HCT116 (cell line): ENCODE data around the gene AHCTF1. TPM values are rescaled to one million over a fixed set of nuclear protein-coding genes. Genes with fewer than 3 reads are reported as not detected.

Source experiments
- ATAC-seq: fragments of 200-7000 bp; cut with Tn5 transposase; 2 replicates; pipeline ENCODE4 v1.9.1; 2020; ENCODE audit warnings: mild to moderate bottlenecking, moderate library complexity
- BruUV-seq: library from RNA; stranded (reverse); fragments of 400-500 nt; replicated peaks from 2 replicates; lab custom pipeline; 2021; lab: Mats Ljungman, UMichigan
- CTCF ChIA-PET: fragments of 300-600 bp; sonication (Branson Sonifier 250); formaldehyde crosslinking; loops from one replicate; lab custom pipeline; 2021; ENCODE audit warnings: antibody characterized with exemption; lab: Charles Lee
- POLR2A ChIA-PET: fragments of 300-600, 350-600 bp; sonication (Branson Sonifier 250); formaldehyde crosslinking; loops from one replicate; lab custom pipeline; 2021; ENCODE audit warnings: antibody characterized with exemption; lab: Charles Lee
- RAD21 ChIA-PET, 2 experiments: fragments of 300-600 bp; sonication (Branson Sonifier 250); formaldehyde crosslinking; loops; one replicate each; lab custom pipeline; 2023; ENCODE audit warnings: low total read pairs in 2 of 2; ENCODE audit not compliant: uncharacterized antibody in 2 of 2, unreplicated experiment in 2 of 2, low non-redundant PET in 1 of 2; lab: Charles Lee
- DNase-seq: peaks from one replicate; pipeline ENCODE4 v3.0.0-alpha.2; 2010; ENCODE audit warnings: low read depth, low spot score
- H2AFZ ChIP-seq: fragments of 200-600 bp; shearing (Covaris generic), sonication (generic); 2 replicates; pipeline ENCODE4 v1.6.1; 2017; ENCODE audit warnings: low read depth, mixed run types, mixed read lengths, antibody characterized with exemption, low read length; ENCODE audit not compliant: poor library complexity, severe bottlenecking
- H3K27ac ChIP-seq: 2 replicates; pipeline ENCODE4 v1.5.1; 2012; ENCODE audit warnings: low read depth, low read length
- H3K27me3 ChIP-seq: fragments of 200-600 bp; sonication (generic); 2 replicates; pipeline ENCODE4 v1.6.1; 2016; ENCODE audit warnings: mixed run types, low read length, mixed read lengths; ENCODE audit not compliant: insufficient read depth
- H3K36me3 ChIP-seq, 2 experiments: fragments of 200-500 bp in 1 of 2; fragments of 200-600 bp in 1 of 2; sonication (Bioruptor generic) in 1 of 2; sonication (generic) in 1 of 2; 2 replicates each; pipeline versions ENCODE4 v1.5.1 to v1.6.1; 2014 to 2016; ENCODE audit warnings: low read length in 2 of 2, inconsistent platforms in 1 of 2, mixed read lengths in 1 of 2, mixed run types in 1 of 2; ENCODE audit not compliant: insufficient read depth in 2 of 2, control insufficient read depth in 1 of 2
- H3K4me1 ChIP-seq, 2 experiments: fragments of 200-600 bp in 1 of 2; sonication (generic) in 1 of 2; 2 replicates each; pipeline versions ENCODE4 v1.5.1 to v1.6.1; 2012 to 2017; ENCODE audit warnings: low read length in 2 of 2, inconsistent platforms in 1 of 2, mild to moderate bottlenecking in 1 of 2, mixed read lengths in 1 of 2, mixed run types in 1 of 2, moderate library complexity in 1 of 2; ENCODE audit not compliant: insufficient read depth in 2 of 2, control insufficient read depth in 1 of 2
- H3K4me2 ChIP-seq: fragments of 200-600 bp; sonication (generic); 2 replicates; pipeline ENCODE4 v1.6.1; 2017; ENCODE audit warnings: mixed run types, low read length, mixed read lengths
- H3K4me3 ChIP-seq, 2 experiments: fragments of 200-600 bp in 1 of 2; sonication (generic) in 1 of 2; replicated peaks in 1 of 2; 2 replicates each; pipeline ENCODE4 v1.5.1; 2011 to 2016; ENCODE audit warnings: low read length in 2 of 2, control low read depth in 1 of 2, low read depth in 1 of 2, mild to moderate bottlenecking in 1 of 2, mixed read lengths in 1 of 2, mixed run types in 1 of 2
- H3K79me2 ChIP-seq: fragments of 200-600 bp; sonication (generic); 2 replicates; pipeline ENCODE4 v1.6.1; 2017; ENCODE audit warnings: mild to moderate bottlenecking, mixed run types, low read length, moderate library complexity, mixed read lengths; ENCODE audit not compliant: insufficient read depth
- H3K9ac ChIP-seq: fragments of 200-600 bp; sonication (generic); 2 replicates; pipeline ENCODE4 v1.6.1; 2016; ENCODE audit warnings: low read length, mixed read lengths
- H3K9me2 ChIP-seq: fragments of 200-600 bp; sonication (generic), shearing (Covaris generic); 2 replicates; pipeline ENCODE4 v1.6.1; 2017; ENCODE audit warnings: mixed run types, mild to moderate bottlenecking, moderate library complexity; ENCODE audit not compliant: insufficient read depth
- H3K9me3 ChIP-seq, 2 experiments: fragments of 200-500 bp in 1 of 2; fragments of 200-600 bp in 1 of 2; sonication (Bioruptor generic) in 1 of 2; sonication (generic) in 1 of 2; 2 replicates each; pipeline ENCODE4 v1.6.1; 2014 to 2017; ENCODE audit warnings: low read length in 2 of 2, mixed read lengths in 2 of 2, inconsistent platforms in 1 of 2, low read depth in 1 of 2, mild to moderate bottlenecking in 1 of 2, mixed run types in 1 of 2, moderate library complexity in 1 of 2; ENCODE audit not compliant: control insufficient read depth in 1 of 2, insufficient read depth in 1 of 2
- H4K20me1 ChIP-seq: fragments of 200-600 bp; sonication (generic), shearing (Covaris generic); 2 replicates; pipeline ENCODE4 v1.6.1; 2017; ENCODE audit warnings: mixed run types, mild to moderate bottlenecking, moderate library complexity; ENCODE audit not compliant: insufficient read depth
- ATF3 ChIP-seq: IDR thresholded peaks from 2 replicates; pipeline ENCODE4 v1.6.1; 2012
- CBX3 ChIP-seq: IDR thresholded peaks from 2 replicates; pipeline ENCODE4 v1.6.1; 2012; ENCODE audit warnings: low read depth
- CEBPB ChIP-seq: IDR thresholded peaks from 2 replicates; pipeline ENCODE4 v1.6.1; 2012; ENCODE audit warnings: low read depth
- EGR1 ChIP-seq: IDR thresholded peaks from 2 replicates; pipeline ENCODE4 v1.6.1; 2012; ENCODE audit warnings: low read depth
- ELF1 ChIP-seq: IDR thresholded peaks from 2 replicates; pipeline ENCODE4 v1.6.1; 2012; ENCODE audit warnings: low read depth, borderline replicate concordance
- EZH2 ChIP-seq: fragments of 200-600 bp; sonication (generic); IDR thresholded peaks from 2 replicates; pipeline ENCODE4 v1.6.1; 2017; ENCODE audit warnings: antibody characterized with exemption, mixed run types
- EZH2phosphoT487 ChIP-seq: fragments of 200-600 bp; IDR thresholded peaks from 2 replicates; pipeline ENCODE4 v1.6.1; 2018; ENCODE audit warnings: antibody characterized with exemption, borderline replicate concordance
- FOSL1 ChIP-seq: IDR thresholded peaks from 2 replicates; pipeline ENCODE4 v1.6.1; 2012; ENCODE audit warnings: low read depth
- JUND ChIP-seq: IDR thresholded peaks from 2 replicates; pipeline ENCODE4 v1.6.1; 2012
- MAX ChIP-seq: IDR thresholded peaks from 2 replicates; pipeline ENCODE4 v1.6.1; 2012
- POLR2A ChIP-seq: IDR thresholded peaks from 2 replicates; pipeline ENCODE4 v1.7.0; 2011; ENCODE audit warnings: borderline replicate concordance; ENCODE audit not compliant: insufficient read depth, insufficient read length; ENCODE audit errors: extremely low read depth
- POLR2AphosphoS5 ChIP-seq: IDR thresholded peaks from 2 replicates; pipeline ENCODE4 v1.6.1; 2011; ENCODE audit warnings: mild to moderate bottlenecking, low read depth, low read length, moderate library complexity
- RAD21 ChIP-seq: IDR thresholded peaks from 2 replicates; pipeline ENCODE4 v1.6.1; 2012; ENCODE audit warnings: low read depth, mild to moderate bottlenecking
- SP1 ChIP-seq: IDR thresholded peaks from 2 replicates; pipeline ENCODE4 v1.6.1; 2012; ENCODE audit warnings: low read depth
- YY1 ChIP-seq: IDR thresholded peaks from 2 replicates; pipeline ENCODE4 v1.6.1; 2011; ENCODE audit warnings: low read length, low read depth, moderate library complexity, mild to moderate bottlenecking; ENCODE audit not compliant: insufficient replicate concordance; ENCODE audit errors: extremely low read depth
- ZBTB33 ChIP-seq: IDR thresholded peaks from 2 replicates; pipeline ENCODE4 v1.6.1; 2011; ENCODE audit warnings: mild to moderate bottlenecking, low read length, moderate library complexity; ENCODE audit not compliant: insufficient replicate concordance; ENCODE audit errors: extremely low read depth
- ZFX ChIP-seq: fragments of 450-650 bp; IDR thresholded peaks from 2 replicates; pipeline ENCODE4 v1.6.1; 2017
- ZNF274 ChIP-seq: fragments of 200-500 bp; sonication (Bioruptor generic); IDR thresholded peaks from 2 replicates; pipeline ENCODE4 v1.6.1; 2014; ENCODE audit warnings: mild to moderate bottlenecking, low read depth, low read length, inconsistent platforms
- intact Hi-C: fragments of 100-400 bp; cut with micrococcal nuclease; formaldehyde crosslinking; loops from 2 replicates; pipeline ENCODE4 v1.10.0; 2022
- total RNA-seq: library from RNA; stranded (reverse); gene quantifications from one replicate; pipeline ENCODE4 v1.2.1, GENCODE V29; 2021; ENCODE audit not compliant: unreplicated experiment
- TF ChIP-seq, protein P1 (sequence below): IDR thresholded peaks from 2 replicates; pipeline ENCODE4 v1.6.1; 2012; ENCODE audit warnings: low read depth
- TF ChIP-seq, protein P2 (sequence below), 3 experiments: fragments of 200-600 bp in 1 of 3; sonication (generic) in 1 of 3; IDR thresholded peaks in 2 of 3; conservative IDR thresholded peaks in 1 of 3; 2 replicates each; pipeline ENCODE4 v1.5.1; 2012 to 2017; ENCODE audit warnings: low read depth in 2 of 3, low read length in 2 of 3, antibody characterized with exemption in 1 of 3, borderline replicate concordance in 1 of 3, control low read depth in 1 of 3, mild to moderate bottlenecking in 1 of 3, mixed read lengths in 1 of 3, mixed run types in 1 of 3, moderate library complexity in 1 of 3; ENCODE audit not compliant: insufficient read depth in 1 of 3

Gene AHCTF1
- total RNA-seq, 1 experiment from 2014 or later = 56.2 TPM

DNA sequence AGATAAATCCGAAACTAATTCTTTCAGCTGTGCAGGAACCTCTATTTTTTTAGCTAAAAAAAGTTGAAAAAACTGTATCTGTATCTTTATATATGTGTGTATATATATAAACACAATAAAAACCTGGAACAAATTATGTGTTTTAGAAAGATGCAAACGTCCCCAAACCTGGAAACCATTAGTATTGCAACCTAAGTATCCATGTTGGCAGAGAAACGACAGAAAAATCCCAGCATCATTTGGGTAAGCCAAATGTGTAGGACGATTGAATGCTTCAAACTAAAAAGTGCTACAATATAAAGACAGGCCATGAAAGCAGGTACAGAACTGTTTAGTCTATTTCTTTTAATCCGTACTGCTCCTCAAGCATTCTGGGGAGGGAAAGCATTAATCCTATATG lies 87.9 kb downstream of the AHCTF1 start:
- Histone ChIP-seq H3K9me3 (no peaks in the 10 kb centered on the region), H3K36me3 (peaks cover 32 to 54% of the 10 kb centered on the region in 2 experiments), H3K9ac (no peak overlapping the region), H3K4me2 (no peak overlapping the region), H4K20me1 (0 out of 2 replicates have a peak, but pooled peaks cover 8% of the 10 kb centered on the region), H3K4me1 (no peaks in the 10 kb centered on the region), H3K79me2 (peaks cover 46% of the 10 kb centered on the region), H3K9me2 (no peaks in the 10 kb centered on the region), H3K4me3 (no peak overlapping the region), H3K27me3 (no peaks in the 10 kb centered on the region), H3K27ac (no peak overlapping the region), H2AFZ (no peak overlapping the region)
- ChIA-PET CTCF (no interaction called here), POLR2A (no interaction called here), RAD21 (no interaction called here)
- DNase-seq (no peak), ATAC-seq (no peak)
- TF ChIP-seq, protein P1, sequence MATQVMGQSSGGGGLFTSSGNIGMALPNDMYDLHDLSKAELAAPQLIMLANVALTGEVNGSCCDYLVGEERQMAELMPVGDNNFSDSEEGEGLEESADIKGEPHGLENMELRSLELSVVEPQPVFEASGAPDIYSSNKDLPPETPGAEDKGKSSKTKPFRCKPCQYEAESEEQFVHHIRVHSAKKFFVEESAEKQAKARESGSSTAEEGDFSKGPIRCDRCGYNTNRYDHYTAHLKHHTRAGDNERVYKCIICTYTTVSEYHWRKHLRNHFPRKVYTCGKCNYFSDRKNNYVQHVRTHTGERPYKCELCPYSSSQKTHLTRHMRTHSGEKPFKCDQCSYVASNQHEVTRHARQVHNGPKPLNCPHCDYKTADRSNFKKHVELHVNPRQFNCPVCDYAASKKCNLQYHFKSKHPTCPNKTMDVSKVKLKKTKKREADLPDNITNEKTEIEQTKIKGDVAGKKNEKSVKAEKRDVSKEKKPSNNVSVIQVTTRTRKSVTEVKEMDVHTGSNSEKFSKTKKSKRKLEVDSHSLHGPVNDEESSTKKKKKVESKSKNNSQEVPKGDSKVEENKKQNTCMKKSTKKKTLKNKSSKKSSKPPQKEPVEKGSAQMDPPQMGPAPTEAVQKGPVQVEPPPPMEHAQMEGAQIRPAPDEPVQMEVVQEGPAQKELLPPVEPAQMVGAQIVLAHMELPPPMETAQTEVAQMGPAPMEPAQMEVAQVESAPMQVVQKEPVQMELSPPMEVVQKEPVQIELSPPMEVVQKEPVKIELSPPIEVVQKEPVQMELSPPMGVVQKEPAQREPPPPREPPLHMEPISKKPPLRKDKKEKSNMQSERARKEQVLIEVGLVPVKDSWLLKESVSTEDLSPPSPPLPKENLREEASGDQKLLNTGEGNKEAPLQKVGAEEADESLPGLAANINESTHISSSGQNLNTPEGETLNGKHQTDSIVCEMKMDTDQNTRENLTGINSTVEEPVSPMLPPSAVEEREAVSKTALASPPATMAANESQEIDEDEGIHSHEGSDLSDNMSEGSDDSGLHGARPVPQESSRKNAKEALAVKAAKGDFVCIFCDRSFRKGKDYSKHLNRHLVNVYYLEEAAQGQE = no peak
- TF ChIP-seq EZH2phosphoT487 = no peak
- no peak for TF ChIP-seq JUND
- no peak for TF ChIP-seq MAX
- no peak for TF ChIP-seq ZFX
- no peak for TF ChIP-seq FOSL1
- TF ChIP-seq ELF1 = no peak
- TF ChIP-seq ZBTB33 = no peak
- TF ChIP-seq, protein P2, sequence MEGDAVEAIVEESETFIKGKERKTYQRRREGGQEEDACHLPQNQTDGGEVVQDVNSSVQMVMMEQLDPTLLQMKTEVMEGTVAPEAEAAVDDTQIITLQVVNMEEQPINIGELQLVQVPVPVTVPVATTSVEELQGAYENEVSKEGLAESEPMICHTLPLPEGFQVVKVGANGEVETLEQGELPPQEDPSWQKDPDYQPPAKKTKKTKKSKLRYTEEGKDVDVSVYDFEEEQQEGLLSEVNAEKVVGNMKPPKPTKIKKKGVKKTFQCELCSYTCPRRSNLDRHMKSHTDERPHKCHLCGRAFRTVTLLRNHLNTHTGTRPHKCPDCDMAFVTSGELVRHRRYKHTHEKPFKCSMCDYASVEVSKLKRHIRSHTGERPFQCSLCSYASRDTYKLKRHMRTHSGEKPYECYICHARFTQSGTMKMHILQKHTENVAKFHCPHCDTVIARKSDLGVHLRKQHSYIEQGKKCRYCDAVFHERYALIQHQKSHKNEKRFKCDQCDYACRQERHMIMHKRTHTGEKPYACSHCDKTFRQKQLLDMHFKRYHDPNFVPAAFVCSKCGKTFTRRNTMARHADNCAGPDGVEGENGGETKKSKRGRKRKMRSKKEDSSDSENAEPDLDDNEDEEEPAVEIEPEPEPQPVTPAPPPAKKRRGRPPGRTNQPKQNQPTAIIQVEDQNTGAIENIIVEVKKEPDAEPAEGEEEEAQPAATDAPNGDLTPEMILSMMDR (IDR thresholded peaks at IDR 0.05 in 2 of 3, conservative IDR thresholded peaks at IDR 0.05 in 1 of 3; ENCODE audit: borderline replicate concordance in 1 of 3, insufficient read depth in 1 of 3, low read depth in 2 of 3, low read length in 2 of 3) = no peak
- TF ChIP-seq EGR1 = no peak
- TF ChIP-seq RAD21 = no peak
- TF ChIP-seq POLR2AphosphoS5 = no peak
- no peak for TF ChIP-seq ZNF274
- no peak for TF ChIP-seq POLR2A
- no peak for TF ChIP-seq ATF3
- TF ChIP-seq CEBPB = no peak
- TF ChIP-seq CBX3 = no peak
- no peak for TF ChIP-seq YY1
- no peak for TF ChIP-seq EZH2
- no peak for TF ChIP-seq SP1
- intact Hi-C loops = no loop called here
- no TSS peak for BruUV-seq
